Smooth muscle cell (in vitro differentiated cells): Measurements from ENCODE around the gene ITPR1. TPM values are rescaled to one million over a fixed set of nuclear protein-coding genes. Genes with fewer than 3 reads are reported as not detected.

Source experiments
- DNase-seq: peaks from one replicate; lab custom pipeline; 2025; ENCODE audit not compliant: unreplicated experiment; lab: John Stamatoyannopoulos, UW
- H2AFZ ChIP-seq: fragments of 200-600 bp; sonication (generic); 2 replicates; pipeline ENCODE4 v1.6.0; 2016; ENCODE audit warnings: antibody characterized with exemption, low read depth, mild to moderate bottlenecking
- H3F3A ChIP-seq: fragments of 200-600 bp; sonication (generic); 2 replicates; pipeline ENCODE4 v1.6.0; 2017; ENCODE audit warnings: antibody characterized with exemption, low read depth
- H3K27ac ChIP-seq: fragments of 200-600 bp; sonication (generic); 2 replicates; pipeline ENCODE4 v1.5.1; 2016; ENCODE audit warnings: low read depth, mild to moderate bottlenecking
- H3K27me3 ChIP-seq: fragments of 200-600 bp; sonication (generic); 2 replicates; pipeline ENCODE4 v1.6.1; 2016; ENCODE audit warnings: low read depth, mild to moderate bottlenecking
- H3K36me3 ChIP-seq: fragments of 200-600 bp; sonication (generic); 2 replicates; pipeline ENCODE4 v1.5.1; 2016; ENCODE audit warnings: low read depth
- H3K4me1 ChIP-seq: fragments of 200-600 bp; sonication (generic); 2 replicates; pipeline ENCODE4 v1.5.1; 2016; ENCODE audit warnings: low read depth
- H3K4me2 ChIP-seq: fragments of 200-600 bp; sonication (generic); 2 replicates; pipeline ENCODE4 v1.6.0; 2016; ENCODE audit warnings: mild to moderate bottlenecking
- H3K4me3 ChIP-seq: fragments of 200-600 bp; sonication (generic); 2 replicates; pipeline ENCODE4 v1.5.1; 2016; ENCODE audit warnings: mild to moderate bottlenecking
- H3K79me2 ChIP-seq: fragments of 200-600 bp; sonication (generic); 2 replicates; pipeline ENCODE4 v1.6.0; 2016; ENCODE audit warnings: low read depth, mild to moderate bottlenecking
- H3K9ac ChIP-seq: fragments of 200-600 bp; sonication (generic); 2 replicates; pipeline ENCODE4 v1.6.0; 2016; ENCODE audit warnings: low read depth
- H3K9me3 ChIP-seq: fragments of 200-600 bp; sonication (generic); replicated peaks from 2 replicates; pipeline ENCODE4 v1.5.1; 2016; ENCODE audit warnings: low read depth
- H4K20me1 ChIP-seq: fragments of 200-600 bp; sonication (generic); 2 replicates; pipeline ENCODE4 v1.6.0; 2016; ENCODE audit warnings: low read depth
- WGBS: methylation state at CpG from one replicate; pipeline ENCODE4 v1.1.7; 2016; ENCODE audit warnings: low lambda C conversion rate; 5-methylcytosine and 5-hydroxymethylcytosine counted together
- polyA plus RNA-seq: library from polyadenylated mRNA; unstranded; fragments of >200 nt; fragmentation: Nextera tagmentation; extraction: Ambion mirVana; gene quantifications from 2 replicates; pipeline ENCODE4 v1.2.1, GENCODE V29; 2016
- total RNA-seq: library from RNA; depleted of rRNA; stranded (reverse); fragments of >200 nt; gene quantifications from 2 replicates; pipeline ENCODE4 v1.2.3, GENCODE V29; 2014
- TF ChIP-seq, protein P1 (sequence below): fragments of 200-600 bp; sonication (generic); IDR thresholded peaks from 2 replicates; pipeline ENCODE4 v1.5.1; 2017; ENCODE audit warnings: borderline replicate concordance, mild to moderate bottlenecking, antibody characterized with exemption; ENCODE audit not compliant: insufficient read depth, poor library complexity, severe bottlenecking

ITPR1 gene
- total and polyA plus RNA-seq, 2 experiments from 2014 or later: 16.4 to 28.6 TPM

DNA sequence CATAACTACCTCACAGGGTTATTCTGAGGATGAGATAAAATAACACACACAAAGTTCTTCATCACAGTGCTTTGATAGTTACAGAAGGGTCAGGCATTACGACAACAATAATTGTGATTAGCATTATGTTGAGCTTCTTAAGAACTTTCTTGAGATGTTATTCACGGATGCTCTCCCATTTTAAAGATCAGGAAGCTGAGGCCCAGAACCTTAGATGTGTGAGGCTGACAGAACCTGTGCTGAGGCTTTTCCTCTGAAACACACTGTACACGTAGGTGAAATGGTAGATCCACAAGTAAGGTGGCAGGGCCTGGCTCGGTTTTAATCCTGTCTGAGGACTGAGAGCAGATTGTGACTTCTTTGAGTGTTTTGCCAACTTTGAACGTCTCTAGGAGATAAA lies 274.9 kb downstream of the ITPR1 start:
- H3K9me3 ChIP-seq: no peaks in the 10 kb centered on the region
- H3K4me2 ChIP-seq: no peak overlapping the region
- H3K36me3 ChIP-seq: no peaks in the 10 kb centered on the region
- no peaks in the 10 kb centered on the region for H3F3A ChIP-seq
- no peaks in the 10 kb centered on the region for H3K4me1 ChIP-seq
- TF ChIP-seq, protein P1, sequence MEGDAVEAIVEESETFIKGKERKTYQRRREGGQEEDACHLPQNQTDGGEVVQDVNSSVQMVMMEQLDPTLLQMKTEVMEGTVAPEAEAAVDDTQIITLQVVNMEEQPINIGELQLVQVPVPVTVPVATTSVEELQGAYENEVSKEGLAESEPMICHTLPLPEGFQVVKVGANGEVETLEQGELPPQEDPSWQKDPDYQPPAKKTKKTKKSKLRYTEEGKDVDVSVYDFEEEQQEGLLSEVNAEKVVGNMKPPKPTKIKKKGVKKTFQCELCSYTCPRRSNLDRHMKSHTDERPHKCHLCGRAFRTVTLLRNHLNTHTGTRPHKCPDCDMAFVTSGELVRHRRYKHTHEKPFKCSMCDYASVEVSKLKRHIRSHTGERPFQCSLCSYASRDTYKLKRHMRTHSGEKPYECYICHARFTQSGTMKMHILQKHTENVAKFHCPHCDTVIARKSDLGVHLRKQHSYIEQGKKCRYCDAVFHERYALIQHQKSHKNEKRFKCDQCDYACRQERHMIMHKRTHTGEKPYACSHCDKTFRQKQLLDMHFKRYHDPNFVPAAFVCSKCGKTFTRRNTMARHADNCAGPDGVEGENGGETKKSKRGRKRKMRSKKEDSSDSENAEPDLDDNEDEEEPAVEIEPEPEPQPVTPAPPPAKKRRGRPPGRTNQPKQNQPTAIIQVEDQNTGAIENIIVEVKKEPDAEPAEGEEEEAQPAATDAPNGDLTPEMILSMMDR: no peak
- H3K79me2 ChIP-seq: no peaks in the 10 kb centered on the region
- H3K27me3 ChIP-seq: no peaks in the 10 kb centered on the region
- H2AFZ ChIP-seq: no peak overlapping the region
- 87% methylated on average over 5 of the region's 5 CpGs for WGBS
- no peak for DNase-seq
- no peak overlapping the region for H3K4me3 ChIP-seq
- H3K9ac ChIP-seq: no peak overlapping the region
- H3K27ac ChIP-seq: no peak overlapping the region
- H4K20me1 ChIP-seq: no peaks in the 10 kb centered on the region

GRCh38 chr3:4768521-4768920 lies 275.4 kb downstream of the ITPR1 start:
- no peaks in the 10 kb centered on the region for H3K79me2 ChIP-seq
- no peaks in the 10 kb centered on the region for H3K9me3 ChIP-seq
- TF ChIP-seq, protein P1: no peak
- H3K27ac ChIP-seq: no peak overlapping the region
- no peak overlapping the region for H3K4me3 ChIP-seq
- no peak overlapping the region for H3K4me2 ChIP-seq
- no peak for DNase-seq
- H3F3A ChIP-seq: no peaks in the 10 kb centered on the region
- no peaks in the 10 kb centered on the region for H3K4me1 ChIP-seq
- H4K20me1 ChIP-seq: no peaks in the 10 kb centered on the region
- H2AFZ ChIP-seq: no peak overlapping the region
- no peaks in the 10 kb centered on the region for H3K27me3 ChIP-seq
- WGBS: 96% methylated on average over 12 of the region's 12 CpGs
- H3K36me3 ChIP-seq: no peaks in the 10 kb centered on the region
- H3K9ac ChIP-seq: no peak overlapping the region

DNA sequence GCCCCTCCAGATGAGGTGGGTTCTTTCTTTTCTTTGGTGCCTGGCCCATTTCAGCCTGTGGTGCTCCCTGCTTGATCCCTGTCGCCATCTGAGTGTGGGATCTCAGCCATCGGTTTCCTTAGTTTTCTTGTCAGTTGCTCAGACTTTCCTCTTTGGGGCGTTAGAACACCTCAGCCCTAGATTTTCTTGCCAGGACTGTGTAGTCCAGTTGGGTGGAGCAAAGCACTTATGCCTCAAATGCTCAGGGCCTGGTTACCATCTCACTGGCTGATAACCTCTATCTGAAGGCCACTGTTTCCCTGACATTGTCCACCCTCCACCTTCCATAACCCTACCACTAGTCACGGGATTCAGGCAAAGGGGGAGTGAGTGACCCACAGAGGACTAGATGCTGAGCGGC lies 277.4 kb downstream of the ITPR1 start:
- no peaks in the 10 kb centered on the region for H3F3A ChIP-seq
- WGBS: 96% methylated on average over 5 of the region's 5 CpGs

GRCh38 chr3:4771243-4771642 lies 278.1 kb downstream of the ITPR1 start:
- 89% methylated on average over 5 of the region's 5 CpGs for WGBS
- no peaks in the 10 kb centered on the region for H3K4me1 ChIP-seq
- no peaks in the 10 kb centered on the region for H3K9me3 ChIP-seq
- no peaks in the 10 kb centered on the region for H4K20me1 ChIP-seq
- no peaks in the 10 kb centered on the region for H3K36me3 ChIP-seq
- no peak overlapping the region for H3K9ac ChIP-seq
- no peak overlapping the region for H2AFZ ChIP-seq
- H3F3A ChIP-seq: no peaks in the 10 kb centered on the region
- no peak overlapping the region for H3K4me3 ChIP-seq
- H3K79me2 ChIP-seq: no peaks in the 10 kb centered on the region
- TF ChIP-seq, protein P1: no peak
- no peak for DNase-seq
- no peak overlapping the region for H3K27ac ChIP-seq
- H3K27me3 ChIP-seq: no peaks in the 10 kb centered on the region
- no peak overlapping the region for H3K4me2 ChIP-seq

More for the DNA sequence above, 277.4 kb downstream of the ITPR1 start:
- Histone ChIP-seq H3K79me2 (no peaks in the 10 kb centered on the region), H3K4me2 (no peak overlapping the region), H3K9ac (no peak overlapping the region), H3K27ac (no peak overlapping the region), H3K9me3 (no peaks in the 10 kb centered on the region), H3K36me3 (no peaks in the 10 kb centered on the region), H2AFZ (no peak overlapping the region), H3K4me1 (no peaks in the 10 kb centered on the region), H4K20me1 (no peaks in the 10 kb centered on the region), H3K4me3 (no peak overlapping the region), H3K27me3 (no peaks in the 10 kb centered on the region)
- no peak for DNase-seq
- TF ChIP-seq, protein P1: no peak
